PFSK-1 (cell line): ENCODE results near the gene GRIN2A.

Experiments
- FOXP2 ChIP-seq: optimal IDR thresholded peaks from 2 replicates; pipeline ENCODE3; 2011; ENCODE audit warnings: borderline replicate concordance, control low read depth, inconsistent platforms; ENCODE audit not compliant: insufficient read depth; ENCODE audit errors: extremely low read length, extremely low read depth
- POLR2AphosphoS5 ChIP-seq: IDR thresholded peaks from 2 replicates; pipeline ENCODE4 v1.6.1; 2012; ENCODE audit warnings: low read depth, mild to moderate bottlenecking, control low read depth, low read length, moderate library complexity
- REST ChIP-seq, 2 experiments: IDR thresholded peaks; 2 replicates each; pipeline versions ENCODE4 v1.6.1 to v1.8.0; 2011 to 2012; ENCODE audit warnings: low read depth in 2 of 2, low read length in 2 of 2, control low read depth in 1 of 2, inconsistent platforms in 1 of 2, mild to moderate bottlenecking in 1 of 2, moderate library complexity in 1 of 2; ENCODE audit not compliant: insufficient read depth in 1 of 2
- SIN3A ChIP-seq: IDR thresholded peaks from 2 replicates; pipeline ENCODE4 v1.6.1; 2012; ENCODE audit warnings: mild to moderate bottlenecking, low read length, moderate library complexity, borderline replicate concordance; ENCODE audit not compliant: insufficient read depth
- TAF1 ChIP-seq: IDR thresholded peaks from 2 replicates; pipeline ENCODE4 v1.6.1; 2012; ENCODE audit warnings: low read length, control low read depth, borderline replicate concordance; ENCODE audit not compliant: insufficient read depth

Gene GRIN2A

GRCh38 chr16:9870962-9871361, 311.3 kb downstream of the GRIN2A start:
- TF ChIP-seq POLR2AphosphoS5: no peak
- no peak for TF ChIP-seq REST (IDR thresholded peaks at IDR 0.05; ENCODE audit: insufficient read depth in 1 of 2, low read depth in 2 of 2, low read length in 2 of 2)
- no peak for TF ChIP-seq FOXP2
- no peak for TF ChIP-seq SIN3A

GRCh38 chr16:9869776-9870175, 312.5 kb downstream of the GRIN2A start:
- TF ChIP-seq TAF1: no peak
- TF ChIP-seq POLR2AphosphoS5: no peak
- no peak for TF ChIP-seq SIN3A
- no peak for TF ChIP-seq REST (IDR thresholded peaks at IDR 0.05; ENCODE audit: insufficient read depth in 1 of 2, low read depth in 2 of 2, low read length in 2 of 2)
- TF ChIP-seq FOXP2: no peak

- TF ChIP-seq TAF1: no peak
- TF ChIP-seq FOXP2: no peak
- TF ChIP-seq POLR2AphosphoS5: no peak
- no peak for TF ChIP-seq SIN3A
- TF ChIP-seq REST (IDR thresholded peaks at IDR 0.05; ENCODE audit: insufficient read depth in 1 of 2, low read depth in 2 of 2, low read length in 2 of 2): no peak
Observed at GRCh38 chr16:9868606-9869149, 313.6 kb downstream of the GRIN2A start.

- TF ChIP-seq POLR2AphosphoS5: no peak
- no peak for TF ChIP-seq TAF1
- no peak for TF ChIP-seq REST (IDR thresholded peaks at IDR 0.05; ENCODE audit: insufficient read depth in 1 of 2, low read depth in 2 of 2, low read length in 2 of 2)
- TF ChIP-seq SIN3A: no peak
- TF ChIP-seq FOXP2: no peak
Observed at GRCh38 chr16:9867176-9867575, 315.1 kb downstream of the GRIN2A start.

- no peak for TF ChIP-seq FOXP2
- TF ChIP-seq POLR2AphosphoS5: no peak
- no peak for TF ChIP-seq TAF1
- no peak for TF ChIP-seq SIN3A
- no peak for TF ChIP-seq REST (IDR thresholded peaks at IDR 0.05; ENCODE audit: insufficient read depth in 1 of 2, low read depth in 2 of 2, low read length in 2 of 2)
Observed at GRCh38 chr16:9864461-9864860, 317.8 kb downstream of the GRIN2A start.
